Endometrial microvascular endothelial cells (primary cell): ENCODE results near the gene MEIS1. TPM values are rescaled to one million over a fixed set of nuclear protein-coding genes. Genes with fewer than 3 reads are reported as not detected.

Experiments
- in situ Hi-C: cut with HindIII; loops from 2 replicates; pipeline ENCODE4 v1.10.0; 2017; ENCODE audit warnings: low sequenced_read_pairs, low pct_unique_long_range_greater_than_20kb; ENCODE audit errors: inconsistent ontology term
- total RNA-seq: library from RNA; depleted of rRNA; stranded (reverse); fragments of >200 nt; gene quantifications from one replicate; pipeline ENCODE4 v1.2.3, GENCODE V29; 2015; ENCODE audit errors: inconsistent ontology term

Gene MEIS1
- total RNA-seq, 1 donor from 2014 or later = 17.1 TPM

DNA sequence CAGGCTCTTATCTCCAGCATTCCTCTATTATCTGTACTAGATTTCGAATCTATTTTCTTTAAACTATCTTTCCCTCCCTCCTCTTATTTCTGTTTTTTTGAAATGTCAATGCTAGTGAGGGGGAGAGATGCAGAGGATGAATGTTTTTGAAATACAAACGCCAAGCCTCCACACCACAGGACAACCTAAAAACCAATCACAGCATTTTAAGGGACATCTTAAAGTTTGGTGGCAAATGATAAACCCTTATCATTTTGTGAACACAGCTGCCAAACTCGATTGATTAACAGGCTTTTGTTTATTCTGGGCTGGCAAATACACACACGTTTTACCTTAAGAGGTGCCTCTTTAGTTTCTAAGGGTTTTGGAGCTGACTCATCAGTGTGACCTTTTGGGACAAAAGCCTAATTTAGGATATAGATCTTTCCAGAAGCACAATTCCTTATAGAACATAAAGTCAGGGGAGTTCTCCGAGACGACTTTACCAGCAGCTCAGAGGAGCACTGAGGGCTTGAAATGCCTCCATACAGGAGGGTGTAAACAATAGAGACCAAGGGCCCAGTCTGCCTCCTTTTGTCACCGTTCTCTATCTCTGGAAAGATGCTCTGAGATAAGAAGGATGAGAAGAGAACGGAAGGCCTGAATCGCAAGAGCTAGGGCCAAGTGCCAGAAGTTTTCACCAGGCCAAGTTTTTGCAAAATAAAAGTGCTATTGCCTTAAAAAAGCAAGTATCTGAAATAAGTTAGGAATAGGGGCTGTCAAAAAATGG, 4.2 kb upstream of the MEIS1 start:
- in situ Hi-C loops = loop anchor here (10.0 to 25.0 kb wide), 3 partner anchors 134 to 1407 kb away; no protein-coding TSS in a partner anchor

DNA sequence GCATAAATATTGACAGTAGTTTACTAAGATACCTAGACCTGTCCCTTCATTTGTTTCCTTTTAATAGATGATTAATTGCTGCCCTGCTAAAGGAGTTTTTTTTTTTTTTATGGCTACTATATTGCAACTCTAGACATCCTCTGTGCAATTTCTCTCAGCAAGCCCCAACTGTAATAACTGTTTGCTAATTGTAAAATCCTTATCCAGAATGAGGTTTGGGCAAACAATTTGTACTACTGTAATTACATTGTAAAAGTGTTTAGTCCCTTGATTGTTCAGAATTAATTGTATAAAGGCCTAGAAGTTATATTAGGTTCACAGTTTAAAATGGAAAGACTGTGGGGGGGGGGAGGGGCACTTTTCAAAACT, 3.7 kb upstream of the MEIS1 start:
- in situ Hi-C loops = loop anchor here (10.0 to 25.0 kb wide), 3 partner anchors 134 to 1406 kb away; no protein-coding TSS in a partner anchor

DNA sequence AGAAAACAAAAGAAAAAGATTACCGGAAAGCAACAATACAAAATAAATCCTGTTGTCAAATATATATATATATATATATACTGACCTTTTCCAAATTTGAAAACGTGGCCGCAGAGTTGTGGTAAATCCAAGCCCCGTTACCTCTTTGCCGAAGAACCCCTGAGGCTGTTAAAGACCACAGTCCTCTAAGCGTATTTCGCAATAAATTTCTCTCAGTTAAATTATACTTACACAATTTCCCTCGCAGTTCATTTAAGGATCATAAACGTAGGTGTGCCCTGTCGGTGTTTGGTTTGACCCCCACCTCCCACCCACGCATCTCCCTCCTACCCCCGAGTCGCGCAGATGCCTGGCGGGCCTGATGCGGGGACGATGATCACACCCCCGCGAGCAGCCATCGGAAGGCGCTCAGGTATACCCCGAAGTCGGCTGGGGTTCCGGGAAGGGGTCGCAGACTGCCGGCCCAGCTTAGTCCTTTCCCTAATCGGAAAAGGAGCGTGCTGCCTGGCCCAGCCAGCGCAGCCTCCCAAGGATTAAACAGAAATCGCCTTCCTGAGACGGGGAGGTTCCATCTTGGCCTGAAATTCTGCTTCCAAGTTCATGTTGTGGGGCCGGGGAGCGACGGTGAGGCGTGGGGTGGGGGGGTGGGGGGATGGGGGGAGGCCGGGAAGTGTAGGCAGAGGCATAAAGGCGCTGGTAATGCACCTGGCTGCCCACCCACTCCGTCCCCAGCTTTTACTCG, 2.9 kb upstream of the MEIS1 start:
- in situ Hi-C loops = loop anchor here (10.0 to 25.0 kb wide), 3 partner anchors 133 to 1405 kb away; no protein-coding TSS in a partner anchor

DNA sequence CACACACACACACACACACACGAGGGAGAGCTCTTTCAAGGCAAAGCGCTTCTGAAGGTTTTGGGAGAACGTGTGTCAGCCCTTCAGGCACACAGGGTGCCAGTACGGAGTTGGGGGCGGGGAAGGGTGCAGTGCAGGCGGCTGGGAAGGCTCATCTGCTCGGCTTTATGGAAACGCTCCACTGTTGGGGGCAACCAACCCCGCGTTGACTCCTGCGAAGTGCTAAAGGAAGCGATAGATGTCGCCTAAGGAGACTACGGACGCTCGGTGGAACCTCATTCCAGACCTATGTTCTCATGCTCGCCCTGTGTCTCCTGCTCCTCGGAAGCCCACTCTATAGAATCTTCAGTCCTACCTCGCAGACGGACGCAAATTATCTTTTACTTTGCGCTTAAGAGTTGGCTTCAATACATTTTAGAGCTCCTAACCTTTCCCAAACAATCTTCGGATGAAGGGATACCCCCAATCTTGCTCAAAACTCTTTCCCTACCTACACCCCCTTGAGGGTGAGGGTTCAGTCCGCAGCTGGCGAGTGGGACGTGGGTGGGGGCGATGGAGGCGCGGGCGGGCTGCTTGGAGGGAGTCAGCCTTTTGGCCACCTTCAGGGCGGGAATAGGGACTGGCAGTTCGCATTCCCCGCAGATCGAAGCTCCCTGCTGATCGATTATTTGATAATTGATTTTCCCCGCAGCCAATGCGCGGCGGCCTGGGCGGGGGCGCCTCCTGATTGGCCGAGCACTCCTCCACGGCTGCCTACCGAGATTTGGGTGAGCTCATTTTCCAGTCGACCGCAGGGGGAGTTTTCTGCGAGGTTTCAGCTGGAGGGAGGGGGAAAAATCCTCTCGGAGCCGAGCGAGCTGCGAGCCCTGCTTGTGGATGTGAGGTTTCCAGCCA, 1.9 kb upstream of the MEIS1 start:
- in situ Hi-C loops = loop anchor here (10.0 to 25.0 kb wide), 3 partner anchors 132 to 1404 kb away; no protein-coding TSS in a partner anchor

DNA sequence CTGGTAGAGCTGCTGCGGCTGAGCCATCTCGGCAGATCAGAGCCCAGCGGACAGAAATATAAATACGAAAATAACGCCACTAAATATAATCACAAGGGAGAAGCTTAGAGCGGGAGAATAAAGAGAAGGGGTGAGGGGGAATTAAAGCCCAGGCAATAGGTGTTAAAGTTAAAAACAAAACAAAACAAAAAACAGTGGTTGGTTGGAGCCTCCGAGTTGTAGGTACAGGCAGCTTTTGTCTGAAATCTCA, 1.3 kb upstream of the MEIS1 start:
- in situ Hi-C loops = loop anchor here (10.0 to 25.0 kb wide), 3 partner anchors 131 to 1404 kb away; no protein-coding TSS in a partner anchor

DNA sequence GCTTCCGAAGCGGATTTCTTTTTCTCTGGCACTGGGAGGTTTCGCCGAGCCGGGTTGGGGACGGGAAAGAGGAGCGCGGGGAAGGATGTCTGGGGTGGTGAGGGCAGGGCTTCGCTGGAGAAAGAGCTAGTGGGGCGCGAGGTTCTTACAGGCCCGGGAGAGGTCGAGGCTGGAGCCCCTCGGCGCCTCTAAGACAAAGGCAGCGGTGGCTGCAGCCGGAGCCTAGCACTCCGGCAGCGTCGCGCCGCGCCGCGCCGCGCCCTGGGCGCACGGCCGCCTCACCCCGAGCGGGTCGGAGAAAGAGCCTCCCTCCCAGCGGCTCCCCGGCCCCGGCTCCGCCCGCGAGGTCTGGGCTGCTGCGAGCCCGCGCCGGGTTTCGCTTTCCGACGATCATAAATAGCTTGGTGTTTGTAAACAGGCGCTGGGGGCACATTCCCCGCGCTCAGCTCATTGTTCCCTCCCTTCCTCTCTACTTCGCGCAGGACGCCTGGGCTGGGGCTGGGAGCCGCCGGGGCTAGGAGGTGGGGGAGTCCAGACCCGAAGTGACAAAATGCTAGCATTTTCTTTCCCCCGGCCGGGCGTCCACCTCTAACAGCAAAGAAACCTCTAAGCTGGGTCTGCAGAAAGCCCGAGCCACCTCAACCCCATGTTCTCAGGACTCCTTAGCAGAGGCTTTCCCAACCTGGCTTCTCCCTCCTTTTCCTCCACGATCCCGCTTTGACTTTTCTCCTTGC, 813 bp upstream of the MEIS1 start:
- in situ Hi-C loops = loop anchor here (10.0 to 25.0 kb wide), 3 partner anchors 131 to 1403 kb away; no protein-coding TSS in a partner anchor

DNA sequence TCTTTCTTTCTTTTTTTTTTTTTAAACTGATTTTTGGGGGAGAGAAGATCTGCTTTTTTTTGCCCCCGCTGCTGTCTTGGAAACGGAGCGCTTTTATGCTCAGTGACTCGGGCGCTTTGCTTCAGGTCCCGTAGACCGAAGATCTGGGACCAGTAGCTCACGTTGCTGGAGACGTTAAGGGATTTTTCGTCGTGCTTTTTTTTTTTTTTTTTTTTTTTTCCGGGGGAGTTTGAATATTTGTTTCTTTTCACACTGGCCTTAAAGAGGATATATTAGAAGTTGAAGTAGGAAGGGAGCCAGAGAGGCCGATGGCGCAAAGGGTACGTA, 587 bp downstream of the MEIS1 start:
- in situ Hi-C loops = loop anchor here (5.0 to 25.0 kb wide), 4 partner anchors 57 to 1402 kb away; no protein-coding TSS in a partner anchor

DNA sequence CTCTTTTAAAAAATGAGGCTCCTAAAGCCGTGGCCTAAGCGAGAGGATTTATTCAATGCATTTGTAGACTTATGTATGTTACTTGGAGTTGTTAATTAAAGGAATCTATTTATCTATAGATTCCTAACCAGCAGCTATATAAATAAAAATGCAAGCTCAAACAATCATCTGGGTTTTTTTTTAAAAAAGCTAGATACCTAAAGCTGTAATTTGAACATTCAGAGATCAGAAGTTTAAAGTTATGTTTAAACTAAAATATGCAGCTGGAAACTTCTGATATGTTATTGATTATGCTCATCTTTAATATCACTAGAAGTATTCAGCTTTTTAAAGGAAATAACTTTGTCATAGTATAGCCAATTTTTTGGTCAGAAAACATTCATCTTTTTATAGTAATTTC, 1.0 kb downstream of the MEIS1 start:
- in situ Hi-C loops = loop anchor here (5.0 to 25.0 kb wide), 4 partner anchors 56 to 1401 kb away; no protein-coding TSS in a partner anchor

DNA sequence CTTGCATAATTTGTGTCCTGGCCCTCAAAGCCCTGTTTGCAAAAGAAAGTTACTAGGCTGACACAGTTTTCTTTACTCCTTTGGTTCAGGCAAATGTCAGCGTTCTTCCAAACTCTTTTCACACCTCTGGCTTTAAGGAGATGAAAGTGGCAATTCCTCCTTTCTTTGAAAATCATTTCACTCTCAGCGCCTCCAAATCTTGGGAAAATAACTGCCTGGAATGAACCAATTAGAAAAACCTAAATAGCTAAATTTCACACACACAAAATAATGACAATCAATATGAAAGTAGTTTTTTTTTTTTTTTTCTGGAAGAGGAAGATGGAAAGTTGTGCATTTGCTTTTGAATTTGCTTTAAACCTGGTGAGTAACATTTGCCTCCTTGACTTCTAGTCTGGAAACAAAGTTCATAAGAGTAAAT, 1.7 kb downstream of the MEIS1 start:
- in situ Hi-C loops = loop anchor here (5.0 to 25.0 kb wide), 4 partner anchors 56 to 1401 kb away; no protein-coding TSS in a partner anchor

DNA sequence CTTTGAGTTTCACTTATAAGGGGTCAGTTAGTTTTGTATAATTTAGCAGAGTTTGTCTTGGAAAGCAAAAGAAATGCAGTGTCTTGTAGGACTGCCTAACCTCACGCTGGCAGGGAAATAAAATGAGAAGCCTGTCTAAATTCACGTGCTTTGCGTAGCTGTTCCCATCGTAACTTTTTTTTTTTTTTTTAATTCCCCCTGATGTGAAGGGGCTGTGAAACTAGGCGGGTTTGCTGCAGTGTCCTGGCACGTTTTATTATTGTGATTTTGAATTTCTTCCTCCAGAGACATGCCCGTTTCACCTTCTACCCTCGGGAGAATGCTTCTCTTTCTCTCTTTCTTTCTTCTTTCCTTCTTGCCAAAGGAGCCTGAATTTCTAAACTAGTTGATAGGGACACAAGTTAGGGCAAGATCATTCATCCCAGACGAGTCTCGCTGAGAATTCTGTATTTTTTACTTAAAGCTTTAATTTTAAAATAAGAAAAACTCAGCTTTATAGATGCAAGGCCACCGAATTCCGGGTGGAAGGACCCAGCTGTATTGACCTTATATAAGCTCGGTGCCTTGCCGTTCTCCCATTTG, 2.3 kb downstream of the MEIS1 start:
- in situ Hi-C loops = loop anchor here (5.0 to 25.0 kb wide), 4 partner anchors 55 to 1400 kb away; no protein-coding TSS in a partner anchor

DNA sequence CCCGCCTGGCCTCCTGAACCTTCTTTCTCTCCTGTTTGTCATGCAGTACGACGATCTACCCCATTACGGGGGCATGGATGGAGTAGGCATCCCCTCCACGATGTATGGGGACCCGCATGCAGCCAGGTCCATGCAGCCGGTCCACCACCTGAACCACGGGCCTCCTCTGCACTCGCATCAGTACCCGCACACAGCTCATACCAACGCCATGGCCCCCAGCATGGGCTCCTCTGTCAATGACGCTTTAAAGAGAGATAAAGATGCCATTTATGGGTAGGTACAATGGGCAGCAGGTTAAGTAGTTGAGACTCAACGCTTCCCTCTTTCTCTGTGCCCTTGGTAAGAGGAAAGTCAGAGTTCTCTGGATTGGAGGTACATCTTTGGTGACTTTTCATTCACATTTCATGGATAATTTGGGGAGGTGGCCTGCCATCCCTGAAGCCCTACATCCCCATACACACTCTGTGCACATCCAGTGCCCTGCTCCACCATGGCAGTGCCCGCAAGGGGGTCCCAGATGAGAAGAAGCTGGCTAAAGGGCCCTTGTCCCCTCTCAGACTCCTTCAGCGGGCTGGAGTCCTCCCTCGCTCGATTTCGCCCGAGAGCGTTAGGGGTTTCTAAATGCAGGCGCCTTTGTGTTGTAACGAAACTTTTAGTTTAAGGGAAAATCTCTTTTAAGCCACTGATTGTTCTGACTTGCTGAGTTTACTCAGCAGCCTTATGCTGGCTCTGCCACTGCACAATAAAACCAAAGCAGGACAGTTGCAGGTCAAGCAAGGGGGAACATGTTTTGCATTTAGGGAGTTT, 3.0 kb downstream of the MEIS1 start:
- in situ Hi-C loops = loop anchor here (5.0 to 25.0 kb wide), 4 partner anchors 54 to 1399 kb away; no protein-coding TSS in a partner anchor

DNA sequence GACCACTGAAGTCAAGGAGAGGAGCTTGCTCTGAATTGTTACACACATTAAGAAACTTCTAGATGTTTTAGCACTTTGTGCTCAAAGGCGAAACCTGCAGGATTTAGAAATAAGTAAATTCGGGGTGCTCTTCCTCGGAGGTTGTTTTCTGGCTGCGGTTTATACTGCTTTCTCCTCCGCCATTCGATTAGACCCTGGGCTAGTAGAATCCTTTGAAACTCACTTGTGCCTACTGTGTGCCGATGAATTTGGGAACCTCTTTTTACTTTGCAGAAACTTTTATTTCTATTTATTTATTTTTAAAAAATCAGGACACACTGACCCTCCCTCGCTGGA, 3.5 kb downstream of the MEIS1 start:
- in situ Hi-C loops = loop anchor here (5.0 to 25.0 kb wide), 4 partner anchors 54 to 1399 kb away; no protein-coding TSS in a partner anchor

DNA sequence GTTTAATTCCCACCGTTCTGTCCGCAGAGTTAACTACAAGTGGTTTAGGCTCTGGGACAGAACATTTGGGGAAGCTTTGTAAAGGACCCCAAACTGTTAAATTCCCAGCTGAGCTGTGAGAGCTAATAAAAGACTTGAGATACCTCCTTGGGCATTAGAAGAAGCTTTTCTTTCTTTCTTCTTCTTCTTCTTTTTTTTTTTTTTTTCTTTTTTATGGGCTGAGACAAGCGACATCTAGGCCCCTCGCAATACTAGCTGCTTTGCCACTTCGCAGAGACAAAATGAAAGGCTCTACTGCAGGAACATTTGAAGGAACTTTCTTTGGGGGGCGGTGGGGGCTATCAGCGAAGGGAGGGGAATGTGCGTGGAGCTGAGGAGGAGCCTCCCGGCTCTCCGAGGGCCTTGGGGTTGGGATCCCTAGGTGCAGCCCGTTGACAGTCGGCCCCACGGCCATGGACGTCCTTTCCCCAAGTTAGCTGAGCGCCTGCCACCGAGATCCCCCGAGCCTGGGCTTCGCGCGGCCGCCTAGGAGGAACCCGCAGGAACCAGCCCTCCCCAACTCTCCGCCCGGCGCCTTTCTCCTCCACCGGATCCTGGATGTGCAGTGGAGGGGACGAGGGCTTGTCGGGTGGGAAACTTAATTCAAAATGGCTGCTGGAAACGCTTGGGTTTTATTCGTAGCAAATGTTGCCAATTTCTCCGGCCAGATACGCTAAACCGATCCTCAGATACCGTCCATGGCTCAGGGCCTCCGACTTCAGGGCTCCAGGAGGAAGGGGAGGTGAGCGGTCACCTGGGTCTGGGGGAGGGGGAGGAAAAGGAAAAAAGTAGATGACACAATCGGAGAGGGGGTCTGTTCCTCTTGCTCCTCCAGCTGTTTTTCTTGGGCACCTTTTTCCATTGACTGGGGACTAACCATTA, 4.2 kb downstream of the MEIS1 start:
- in situ Hi-C loops = loop anchor here (5.0 to 25.0 kb wide), 4 partner anchors 53 to 1398 kb away; no protein-coding TSS in a partner anchor

DNA sequence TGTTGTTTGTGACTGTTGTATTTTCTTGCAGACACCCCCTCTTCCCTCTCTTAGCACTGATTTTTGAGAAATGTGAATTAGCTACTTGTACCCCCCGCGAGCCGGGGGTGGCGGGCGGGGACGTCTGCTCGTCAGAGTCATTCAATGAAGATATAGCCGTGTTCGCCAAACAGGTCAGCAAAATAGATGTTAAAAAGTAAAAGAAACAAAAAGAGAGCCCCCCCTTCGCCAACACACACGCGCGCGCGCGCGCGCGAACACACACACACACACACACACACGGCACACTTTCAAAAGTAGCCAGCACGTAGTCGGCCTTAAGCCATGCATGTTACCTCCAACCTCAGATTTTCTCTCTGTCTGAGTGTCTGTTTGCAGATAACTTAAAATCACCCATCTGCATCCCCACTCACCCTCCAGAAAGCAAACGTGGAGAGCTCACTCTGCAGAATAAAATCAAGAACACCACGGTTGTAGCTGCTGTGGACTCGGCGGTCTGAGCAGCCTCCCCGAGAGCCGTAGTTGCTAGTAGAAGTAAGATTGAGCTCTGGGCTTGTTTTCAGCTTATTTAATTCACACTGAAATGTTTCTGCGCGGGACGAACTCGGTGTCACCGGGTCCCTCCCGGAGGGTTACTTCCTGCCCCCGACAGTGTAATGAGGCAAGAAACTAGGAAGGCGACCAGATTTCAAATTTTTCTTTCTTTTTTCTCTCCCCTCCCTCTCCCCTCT, 5.1 kb downstream of the MEIS1 start:
- in situ Hi-C loops = loop anchor here (5.0 to 25.0 kb wide), 4 partner anchors 52 to 1397 kb away; no protein-coding TSS in a partner anchor

DNA sequence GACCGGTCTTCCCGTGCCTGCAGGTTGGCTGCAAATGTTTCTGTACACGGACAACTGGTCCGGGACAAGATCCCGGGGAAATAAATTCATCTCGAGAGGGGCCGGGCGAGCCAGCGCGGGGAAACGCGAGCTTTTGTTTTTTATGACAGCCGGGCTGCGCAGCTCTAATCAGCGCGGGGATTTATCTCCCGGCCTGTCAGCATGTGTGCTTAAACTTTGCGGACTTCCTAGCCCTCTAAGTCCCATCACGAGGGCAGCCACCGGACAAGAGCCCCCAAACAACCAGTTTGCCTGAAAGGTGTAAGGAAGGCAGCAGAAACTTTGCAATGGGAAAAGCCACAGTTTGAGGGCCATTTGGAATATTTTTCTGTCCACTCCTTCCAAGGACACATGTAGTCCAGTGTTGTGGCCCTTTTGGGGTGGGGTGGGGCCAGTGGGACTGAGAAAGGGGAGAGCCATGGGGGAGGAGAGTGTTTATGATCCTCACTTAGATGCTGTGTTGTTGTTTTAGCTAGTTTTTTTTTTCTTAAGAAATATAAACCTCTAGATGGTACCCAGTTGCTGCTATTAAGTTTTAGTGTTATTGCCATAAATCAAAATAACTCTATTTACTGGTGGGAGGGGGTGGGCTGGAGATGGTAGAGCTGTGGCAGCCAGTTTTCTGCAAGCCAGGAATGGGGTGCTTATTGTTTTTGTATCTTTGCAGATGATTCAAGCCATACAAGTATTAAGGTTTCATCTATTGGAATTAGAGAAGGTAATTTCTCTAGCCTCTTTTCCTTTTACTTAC, 6.0 kb downstream of the MEIS1 start:
- in situ Hi-C loops = loop anchor here (25.0 kb wide), 2 partner anchors 971 to 1396 kb away; no protein-coding TSS in a partner anchor
